Muscle of back (tissue), 11 donors: Measurements from ENCODE around the gene LRFN5. TPM values are rescaled to one million over a fixed set of nuclear protein-coding genes. Genes with fewer than 3 reads are reported as not detected.
A peak's percentile ranks its signal among the peaks of the same experiment; 100 is the strongest.
"Not testable (repeated sequence)": the region's sequence is repeated elsewhere in the genome, so short reads cannot be mapped to it uniquely, and the experiment has no call there.

ENCODE experiments used
- DNase-seq, 3 donors: peaks; one replicate each; pipeline versions ENCODE4 v3.0.0 to v3.0.0-alpha.2; 2013
- polyA plus RNA-seq, 10 donors: library from polyadenylated mRNA; unstranded; fragments of 120-200 nt; gene quantifications; one replicate each; pipeline ENCODE4 v1.2.1, GENCODE V29; 2013; ENCODE audit not compliant: insufficient read length in 10 of 10

Gene LRFN5
- polyA plus RNA-seq, 10 donors: 5.4 to 10.6 (median 7.5) TPM

DNA sequence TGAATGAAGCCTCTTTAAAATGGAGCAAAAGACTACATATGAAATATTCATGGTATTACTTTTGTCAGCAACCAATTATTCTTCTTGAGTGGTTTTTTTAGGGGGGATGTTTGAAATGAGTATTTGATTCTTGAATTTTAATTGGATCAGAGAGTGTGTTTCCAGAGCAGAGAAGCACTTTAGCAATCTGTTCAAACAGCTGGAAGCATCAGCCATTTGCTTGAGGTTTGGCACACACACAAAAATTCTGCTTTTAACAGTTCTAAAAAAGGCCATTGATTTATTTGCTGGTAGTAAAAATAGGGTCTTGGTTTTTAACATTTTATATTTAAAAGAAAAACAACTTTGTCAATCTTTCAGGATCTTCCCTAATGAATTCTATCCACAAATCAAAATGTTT is 292.7 kb downstream of the LRFN5 start:
- peak; percentile 21 to 66 (median 28) for DNase-seq

DNA sequence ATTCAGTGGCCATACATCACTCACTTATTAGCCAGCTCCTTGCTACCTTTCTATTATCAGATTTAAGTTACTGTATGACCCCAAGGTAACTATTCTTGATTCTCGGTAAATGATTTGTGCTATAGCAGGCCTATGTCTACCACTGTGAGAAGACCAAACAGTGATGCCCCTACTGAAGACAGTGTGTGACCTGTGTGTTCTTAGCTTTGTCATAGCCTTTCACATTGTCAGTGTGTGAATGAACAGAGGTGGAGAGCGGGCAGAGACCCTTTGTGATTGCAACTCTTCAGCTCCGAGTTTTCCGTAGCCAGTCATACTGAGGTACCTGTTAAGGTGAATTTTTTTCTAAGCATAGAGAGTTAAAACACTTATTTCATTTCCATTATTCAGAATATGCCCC is 294.0 kb downstream of the LRFN5 start:
- no peak for DNase-seq

DNA sequence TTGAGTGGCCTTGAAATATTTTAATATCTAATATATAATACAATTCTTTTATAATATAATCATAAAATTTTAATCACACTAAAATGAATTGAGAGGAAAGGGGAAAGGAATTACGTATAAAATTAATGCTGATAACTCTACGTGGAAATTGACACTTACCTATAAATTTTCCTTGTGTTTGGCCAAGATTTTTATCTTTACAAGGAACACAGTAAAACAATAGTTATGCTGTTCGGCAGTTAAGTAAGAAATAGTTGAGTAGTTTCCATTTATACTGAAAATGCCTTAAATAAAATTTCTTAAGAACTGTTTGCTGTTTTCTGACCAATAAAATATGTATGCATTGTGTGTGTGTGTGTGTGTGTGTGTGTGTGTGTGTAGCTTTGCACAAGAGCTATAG is 294.4 kb downstream of the LRFN5 start:
- no peak for DNase-seq

DNA sequence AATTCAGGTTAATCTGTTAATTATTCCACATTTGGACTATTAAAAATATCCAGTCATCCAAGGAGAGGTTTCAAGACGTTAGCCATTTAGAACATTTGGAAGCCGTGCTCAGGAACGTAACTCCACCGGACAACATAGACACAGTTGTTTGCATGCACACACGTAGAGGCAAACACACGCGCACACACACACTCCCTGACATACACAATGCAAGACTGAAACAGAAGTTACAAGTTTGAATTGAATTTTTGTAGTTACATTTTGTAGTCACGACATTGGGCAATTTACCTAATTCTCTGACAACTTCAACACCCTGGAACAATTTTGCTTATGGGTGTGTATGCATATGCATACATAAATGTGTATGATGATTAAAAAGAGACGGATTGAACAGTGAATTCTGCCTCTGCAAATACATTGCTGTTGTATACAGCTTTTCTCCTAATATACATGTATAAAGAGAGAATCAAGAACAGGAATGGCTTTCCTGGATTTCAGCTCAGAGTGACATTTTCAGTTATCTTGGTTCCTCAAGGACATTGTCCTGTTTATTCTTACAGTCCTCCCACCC is 298.8 kb downstream of the LRFN5 start:
- DNase-seq: no peak

DNA sequence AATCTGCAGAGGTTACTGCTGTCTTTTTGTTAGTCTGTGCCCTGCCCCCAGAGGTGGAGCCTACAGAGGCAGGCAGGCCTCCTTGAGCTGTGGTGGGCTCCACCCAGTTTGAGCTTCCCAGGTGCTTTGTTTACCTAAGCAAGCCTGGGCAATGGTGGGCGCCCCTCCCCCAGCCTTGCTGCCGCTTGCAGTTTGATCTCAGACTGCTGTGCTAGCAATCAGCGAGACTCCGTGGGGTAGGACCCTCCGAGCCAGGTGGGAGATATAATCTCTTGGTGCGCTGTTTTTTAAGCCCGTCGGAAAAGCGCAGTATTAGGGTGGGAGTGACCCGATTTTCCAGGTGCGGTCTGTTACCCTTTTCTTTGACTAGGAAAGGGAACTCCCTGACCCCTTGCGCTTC is 304.5 kb downstream of the LRFN5 start:
- not testable (repeated sequence) for DNase-seq

DNA sequence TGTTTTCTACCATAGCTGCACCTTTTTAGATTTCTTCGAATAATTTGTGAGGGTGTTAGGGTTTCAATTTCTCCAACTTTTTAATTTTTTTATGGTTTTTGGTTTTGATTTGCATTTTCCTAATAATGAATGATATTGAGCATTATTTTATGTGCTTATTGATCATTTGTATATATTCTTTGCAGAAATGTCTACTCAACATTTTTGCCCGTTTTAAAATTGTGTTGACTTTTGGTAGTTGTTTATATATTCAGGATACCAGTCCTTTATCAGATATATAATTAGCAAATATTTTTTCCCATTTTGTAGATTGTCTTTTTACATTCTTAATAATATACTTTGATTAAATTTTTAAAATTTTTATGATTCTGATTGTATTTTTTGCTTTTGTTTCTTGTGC is 306.7 kb downstream of the LRFN5 start:
- no peak for DNase-seq

DNA sequence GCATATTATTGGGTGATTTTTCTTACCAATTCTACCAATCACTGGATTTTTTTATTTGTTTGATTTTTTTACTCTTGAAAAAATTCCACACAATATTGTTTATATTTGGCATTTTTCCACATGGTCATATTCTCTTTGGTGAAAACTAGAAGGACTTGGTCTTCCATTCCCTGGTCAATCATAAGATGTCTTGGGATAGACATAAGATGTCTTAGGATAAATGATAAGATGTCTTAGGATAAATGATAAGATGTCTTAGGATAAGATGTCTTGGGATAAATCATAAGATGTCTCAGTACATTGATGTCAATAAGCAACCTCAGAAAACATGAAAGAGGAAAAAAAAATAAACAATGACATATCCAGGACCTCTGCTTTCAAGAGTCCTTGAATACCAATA is 309.1 kb downstream of the LRFN5 start:
- DNase-seq: no peak

DNA sequence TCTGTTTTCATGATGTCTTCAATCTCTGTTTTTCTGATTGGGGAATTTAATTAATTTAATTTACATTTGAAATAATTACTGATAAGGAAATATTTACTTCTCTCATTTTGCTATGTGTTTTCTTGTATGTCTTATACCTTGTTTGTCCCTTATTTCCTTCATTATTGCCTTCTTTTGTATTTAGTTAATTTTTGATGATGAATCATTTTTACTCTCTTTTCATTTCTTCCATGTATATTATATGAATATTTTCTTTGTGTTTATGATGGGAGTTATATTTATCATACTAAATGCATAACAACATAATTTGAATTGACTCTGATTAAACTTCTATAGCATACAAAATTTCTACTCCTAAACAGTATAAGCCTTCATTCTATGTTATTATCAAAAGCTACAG is 309.6 kb downstream of the LRFN5 start:
- DNase-seq: no peak

DNA sequence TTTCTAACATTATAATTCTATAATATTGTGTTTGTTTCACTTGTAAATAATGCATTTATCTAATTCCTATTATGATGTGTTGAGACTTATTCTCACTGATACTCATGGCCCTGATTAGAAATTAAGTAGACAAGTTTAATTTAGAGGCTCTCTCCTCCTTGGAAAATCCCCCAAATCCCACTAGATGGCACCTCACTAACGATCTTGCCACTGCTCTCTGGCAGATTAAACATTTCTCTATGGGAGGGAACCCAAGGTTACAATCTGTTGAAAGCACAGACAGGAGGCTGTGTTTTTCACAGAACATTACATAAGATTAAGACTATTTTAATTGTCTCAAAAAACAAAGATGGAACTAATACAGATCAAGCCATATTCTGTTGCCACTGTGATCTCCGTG is 318.7 kb downstream of the LRFN5 start:
- DNase-seq: peak; percentile 8 to 21 (median 11)

DNA sequence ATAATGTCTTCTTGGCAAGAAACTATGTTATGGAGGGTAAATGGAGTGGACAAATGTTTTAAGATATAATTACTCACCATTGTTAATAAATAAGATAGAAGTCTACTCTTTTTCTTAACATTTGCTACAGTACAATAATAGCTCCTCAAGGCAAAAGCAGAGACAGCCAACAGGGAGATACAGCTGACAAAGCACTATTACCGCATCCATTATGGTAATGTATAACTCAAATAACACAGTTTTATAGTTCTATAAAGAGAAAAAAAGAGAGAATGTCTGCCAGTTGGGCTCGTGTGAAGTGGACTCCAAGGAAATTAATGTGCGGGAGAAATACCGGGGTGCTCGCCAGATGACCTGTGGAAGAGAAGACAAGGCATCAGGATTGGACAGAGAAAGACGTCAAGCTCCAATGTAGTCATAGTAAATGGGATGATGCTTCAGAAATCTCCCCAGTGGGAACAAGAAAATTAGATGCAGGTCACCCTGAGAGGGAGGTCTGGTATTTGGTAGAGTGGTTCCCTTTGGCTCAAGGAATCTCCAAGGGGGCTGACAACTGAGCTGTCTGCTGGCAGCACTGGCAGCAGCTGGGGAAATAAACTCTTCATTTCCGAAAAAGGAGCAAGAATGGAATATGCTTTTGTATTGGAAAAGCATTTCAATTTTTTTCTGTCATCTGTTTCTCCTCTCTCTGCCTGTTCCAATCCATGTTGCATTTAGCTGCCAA is 343.9 kb downstream of the LRFN5 start:
- peak; percentile 66 to 95 (median 90) for DNase-seq
